Neural progenitor cell (in vitro differentiated cells): ENCODE measurements around the gene DAPK2.

Experiments used
- CTCF ChIP-seq: fragments of 200-600 bp; sonication (generic); IDR thresholded peaks from 2 replicates; pipeline ENCODE4 v1.5.1; 2017; ENCODE audit warnings: antibody characterized with exemption, mild to moderate bottlenecking
- EZH2 ChIP-seq: fragments of 200-600 bp; sonication (generic); IDR thresholded peaks from 2 replicates; pipeline ENCODE4 v1.6.1; 2017; ENCODE audit warnings: antibody characterized with exemption, mild to moderate bottlenecking, moderate library complexity
- EZH2phosphoT487 ChIP-seq: fragments of 200-600 bp; sonication (generic); IDR thresholded peaks from 2 replicates; pipeline ENCODE4 v1.6.1; 2017; ENCODE audit warnings: antibody characterized with exemption

- no peak for TF ChIP-seq CTCF
- TF ChIP-seq EZH2: no peak
- TF ChIP-seq EZH2phosphoT487: no peak
These were observed 102.2 kb downstream of the DAPK2 start for GRCh38 chr15:63943829-63944680.
